ENCODE results near the gene C11orf87. TPM values are rescaled to one million over a fixed set of nuclear protein-coding genes. Genes with fewer than 3 reads are reported as not detected.

C11orf87 gene
- total RNA-seq, 1 donor from 2014 or later, result not detected

DNA sequence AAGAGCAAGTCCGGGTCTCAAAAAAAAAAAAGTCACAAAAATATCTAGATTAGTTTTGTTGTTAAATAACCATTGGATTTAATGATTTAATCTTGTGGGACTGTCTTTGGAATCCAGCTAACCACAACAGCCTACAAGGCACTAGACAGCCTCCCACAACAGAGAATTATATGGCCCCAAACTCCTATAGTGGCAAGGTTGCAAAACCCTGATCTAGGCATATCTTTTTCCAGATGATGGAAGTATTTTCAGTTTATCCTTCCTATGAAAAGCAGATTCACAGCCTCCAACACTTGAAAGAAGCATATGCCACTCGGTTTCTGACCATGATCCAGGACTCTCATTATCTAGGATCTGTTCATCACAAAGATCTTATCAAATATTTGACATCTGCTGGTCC is 5.4 kb upstream of the C11orf87 start:
- no peak for DNase-seq (ENCODE audit: low read depth)
- TF ChIP-seq, protein P1, sequence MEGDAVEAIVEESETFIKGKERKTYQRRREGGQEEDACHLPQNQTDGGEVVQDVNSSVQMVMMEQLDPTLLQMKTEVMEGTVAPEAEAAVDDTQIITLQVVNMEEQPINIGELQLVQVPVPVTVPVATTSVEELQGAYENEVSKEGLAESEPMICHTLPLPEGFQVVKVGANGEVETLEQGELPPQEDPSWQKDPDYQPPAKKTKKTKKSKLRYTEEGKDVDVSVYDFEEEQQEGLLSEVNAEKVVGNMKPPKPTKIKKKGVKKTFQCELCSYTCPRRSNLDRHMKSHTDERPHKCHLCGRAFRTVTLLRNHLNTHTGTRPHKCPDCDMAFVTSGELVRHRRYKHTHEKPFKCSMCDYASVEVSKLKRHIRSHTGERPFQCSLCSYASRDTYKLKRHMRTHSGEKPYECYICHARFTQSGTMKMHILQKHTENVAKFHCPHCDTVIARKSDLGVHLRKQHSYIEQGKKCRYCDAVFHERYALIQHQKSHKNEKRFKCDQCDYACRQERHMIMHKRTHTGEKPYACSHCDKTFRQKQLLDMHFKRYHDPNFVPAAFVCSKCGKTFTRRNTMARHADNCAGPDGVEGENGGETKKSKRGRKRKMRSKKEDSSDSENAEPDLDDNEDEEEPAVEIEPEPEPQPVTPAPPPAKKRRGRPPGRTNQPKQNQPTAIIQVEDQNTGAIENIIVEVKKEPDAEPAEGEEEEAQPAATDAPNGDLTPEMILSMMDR (IDR thresholded peaks at IDR 0.05; ENCODE audit: insufficient read depth, low read length, severe bottlenecking), result no peak

DNA sequence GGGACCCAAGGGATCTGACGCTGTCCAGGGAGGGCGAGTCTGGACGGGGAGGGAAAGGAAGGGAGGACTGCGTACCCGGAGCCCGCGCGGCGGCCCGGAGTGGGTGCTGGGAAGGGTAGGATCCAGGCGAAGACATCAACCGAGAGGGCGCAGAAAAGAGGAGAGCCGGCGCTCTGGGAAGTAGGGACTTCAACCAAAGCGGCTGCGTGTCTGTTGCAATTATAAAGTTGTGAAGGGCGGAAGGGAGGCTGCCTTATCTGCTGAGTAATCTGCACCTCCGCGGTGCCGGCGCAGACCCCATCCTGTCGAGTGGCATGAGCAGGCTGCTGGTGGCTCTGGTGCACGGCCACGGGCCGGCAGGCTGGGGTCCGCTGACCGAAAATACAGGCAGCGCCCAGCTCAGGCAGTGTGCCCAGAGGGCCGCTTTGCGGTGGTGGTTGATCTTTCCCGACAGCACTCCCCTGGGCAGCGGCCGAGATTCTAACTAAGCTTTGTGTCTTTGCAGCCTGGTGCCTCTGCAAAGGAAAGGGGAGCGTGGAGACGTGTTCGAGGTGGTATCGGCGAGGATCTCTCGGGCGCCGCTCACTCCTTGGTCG is 978 bp downstream of the C11orf87 start:
- TF ChIP-seq, protein P1 (IDR thresholded peaks at IDR 0.05; ENCODE audit: insufficient read depth, low read length, severe bottlenecking), result no peak
- Histone ChIP-seq H3K4me3 (ENCODE audit: low read depth, low read length) (peak overlapping the region; percentile 9), H3K27me3 (ENCODE audit: control insufficient read depth, insufficient read depth, low read length) (peaks cover 22% of the 10 kb centered on the region), H3K36me3 (ENCODE audit: control insufficient read depth, insufficient read depth, low read length) (no peaks in the 10 kb centered on the region)
- no peak for FAIRE-seq
- DNase-seq (ENCODE audit: low read depth), result peak; percentile 7

More for the DNA sequence above, 5.4 kb upstream of the C11orf87 start:
- Histone ChIP-seq H3K36me3 (ENCODE audit: control insufficient read depth, insufficient read depth, low read length) (no peaks in the 10 kb centered on the region), H3K27me3 (ENCODE audit: control insufficient read depth, insufficient read depth, low read length) (peaks cover 4% of the 10 kb centered on the region), H3K4me3 (ENCODE audit: low read depth, low read length) (no peak overlapping the region)
- FAIRE-seq, result no peak

DNA sequence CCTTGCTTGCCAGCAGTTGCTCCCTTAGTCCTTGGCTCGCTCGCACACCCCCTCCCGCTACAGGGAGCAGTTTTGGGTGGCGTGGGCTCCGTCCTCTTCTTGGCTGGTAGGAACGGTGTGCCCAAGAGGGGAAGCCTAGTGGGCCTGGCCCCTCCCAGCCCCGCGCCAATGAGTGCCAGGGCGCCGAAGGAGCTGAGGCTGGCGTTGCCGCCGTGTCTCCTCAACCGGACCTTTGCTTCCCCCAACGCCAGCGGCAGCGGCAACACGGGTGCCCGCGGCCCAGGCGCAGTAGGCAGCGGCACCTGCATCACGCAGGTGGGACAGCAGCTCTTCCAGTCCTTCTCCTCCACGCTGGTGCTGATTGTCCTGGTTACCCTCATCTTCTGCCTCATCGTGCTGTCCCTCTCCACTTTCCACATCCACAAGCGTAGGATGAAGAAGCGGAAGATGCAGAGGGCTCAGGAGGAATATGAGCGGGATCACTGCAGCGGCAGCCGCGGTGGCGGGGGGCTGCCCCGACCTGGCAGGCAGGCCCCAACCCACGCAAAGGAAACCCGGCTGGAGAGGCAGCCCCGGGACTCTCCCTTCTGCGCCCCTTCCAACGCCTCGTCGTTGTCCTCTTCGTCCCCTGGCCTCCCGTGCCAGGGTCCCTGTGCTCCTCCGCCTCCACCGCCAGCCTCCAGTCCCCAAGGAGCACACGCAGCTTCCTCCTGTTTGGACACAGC is 1.6 kb downstream of the C11orf87 start:
- Histone ChIP-seq H3K4me3 (ENCODE audit: low read depth, low read length) (peak overlapping the region; percentile 9), H3K36me3 (ENCODE audit: control insufficient read depth, insufficient read depth, low read length) (no peaks in the 10 kb centered on the region), H3K27me3 (ENCODE audit: control insufficient read depth, insufficient read depth, low read length) (peaks cover 22% of the 10 kb centered on the region)
- FAIRE-seq (no peak), DNase-seq (ENCODE audit: low read depth) (no peak)
- TF ChIP-seq, protein P1 (IDR thresholded peaks at IDR 0.05; ENCODE audit: insufficient read depth, low read length, severe bottlenecking), result peak; percentile 16

DNA sequence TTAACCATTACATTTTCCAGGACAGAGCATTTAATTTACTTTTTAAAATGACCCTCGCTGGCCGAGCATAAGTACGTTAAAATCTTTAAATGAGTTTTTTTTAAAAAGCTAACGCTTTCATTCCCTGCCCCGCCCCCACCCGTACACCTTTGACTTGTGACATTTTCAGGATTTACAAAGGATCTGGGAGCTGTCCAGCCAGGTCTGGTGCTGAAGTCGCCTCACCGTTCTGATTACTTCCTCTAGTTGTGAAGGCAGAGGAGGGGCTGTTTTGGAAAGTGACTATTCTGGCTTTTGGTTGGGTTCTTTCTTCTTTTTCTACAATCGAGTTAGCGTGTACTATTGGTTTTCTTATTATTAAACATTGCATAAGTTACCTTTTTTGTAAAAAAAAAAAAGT is 2.9 kb downstream of the C11orf87 start:
- H3K4me3 ChIP-seq (ENCODE audit: low read depth, low read length), result no peak overlapping the region
- TF ChIP-seq, protein P1 (IDR thresholded peaks at IDR 0.05; ENCODE audit: insufficient read depth, low read length, severe bottlenecking), result no peak
- DNase-seq (ENCODE audit: low read depth) (peak; percentile 27), FAIRE-seq (no peak)
- H3K36me3 ChIP-seq (ENCODE audit: control insufficient read depth, insufficient read depth, low read length), result no peaks in the 10 kb centered on the region
- H3K27me3 ChIP-seq (ENCODE audit: control insufficient read depth, insufficient read depth, low read length), result peaks cover 22% of the 10 kb centered on the region

DNA sequence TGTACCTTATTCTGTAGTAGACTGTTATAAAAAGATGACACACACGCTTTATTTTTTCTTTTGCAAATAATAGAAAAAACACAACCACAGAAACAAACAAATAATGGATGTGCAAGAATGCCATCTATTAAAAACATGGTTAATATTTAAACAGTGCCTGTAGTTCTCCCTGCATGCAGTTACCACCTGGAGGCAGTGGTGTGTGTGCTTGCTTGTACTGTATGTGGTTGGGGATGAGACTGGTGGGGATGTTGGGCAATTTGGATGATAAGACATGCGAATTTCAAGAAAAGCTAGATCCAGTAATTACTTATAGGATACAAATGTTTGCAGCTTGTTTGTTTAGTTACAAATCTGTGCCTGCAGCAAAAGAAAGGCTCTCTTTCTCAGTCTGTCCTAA is 3.6 kb downstream of the C11orf87 start:
- Histone ChIP-seq H3K4me3 (ENCODE audit: low read depth, low read length) (no peak overlapping the region), H3K27me3 (ENCODE audit: control insufficient read depth, insufficient read depth, low read length) (peaks cover 22% of the 10 kb centered on the region), H3K36me3 (ENCODE audit: control insufficient read depth, insufficient read depth, low read length) (no peaks in the 10 kb centered on the region)
- TF ChIP-seq, protein P1 (IDR thresholded peaks at IDR 0.05; ENCODE audit: insufficient read depth, low read length, severe bottlenecking), result no peak
- DNase-seq (ENCODE audit: low read depth), result no peak
- no peak for FAIRE-seq

Measured in bronchial epithelial cell (primary cell).